Inflammatory macrophage treated with lipopolysaccharide for 1 hour (primary cell): ENCODE measurements around the gene BAG5.
"Not testable (repeated sequence)": the region's sequence is repeated elsewhere in the genome, so short reads cannot be mapped to it uniquely, and the experiment has no call there.

Source experiments
- DNase-seq, 2 donors: peaks; one replicate each; pipeline ENCODE4 v3.0.0-alpha.2; 2020 to 2022

The BAG5 gene

DNA sequence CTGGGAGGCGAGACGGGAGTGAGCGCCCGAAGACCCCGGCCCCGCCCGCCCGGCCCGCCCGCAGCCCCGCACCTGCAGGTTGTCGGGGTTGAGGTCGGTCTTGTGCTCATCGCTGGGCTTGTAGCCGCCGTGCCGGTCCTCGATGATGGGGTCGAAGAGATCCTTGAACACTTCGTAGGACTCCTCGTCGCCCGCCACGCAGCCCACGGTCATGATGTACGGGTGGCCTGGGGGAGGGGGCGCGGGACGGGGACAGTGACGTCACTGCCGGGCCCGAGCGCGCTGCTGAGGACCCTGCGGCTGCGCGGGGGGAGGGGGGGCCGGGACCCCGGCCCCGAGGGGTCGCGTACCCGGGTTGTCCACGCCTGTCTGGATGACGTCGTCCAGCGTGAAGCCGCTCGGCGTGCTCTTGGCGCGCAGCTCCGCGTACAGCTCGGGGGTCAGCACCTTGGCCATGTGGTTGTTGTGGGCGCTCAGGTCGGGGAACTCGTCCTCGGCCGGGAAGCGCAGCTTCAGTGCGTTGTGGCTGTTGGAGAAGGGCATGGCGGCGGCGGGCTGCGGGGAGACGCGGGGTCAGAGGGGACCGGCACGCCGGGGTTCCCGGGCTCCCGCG lies 40.4 kb downstream of the BAG5 start:
- no peak for DNase-seq

DNA sequence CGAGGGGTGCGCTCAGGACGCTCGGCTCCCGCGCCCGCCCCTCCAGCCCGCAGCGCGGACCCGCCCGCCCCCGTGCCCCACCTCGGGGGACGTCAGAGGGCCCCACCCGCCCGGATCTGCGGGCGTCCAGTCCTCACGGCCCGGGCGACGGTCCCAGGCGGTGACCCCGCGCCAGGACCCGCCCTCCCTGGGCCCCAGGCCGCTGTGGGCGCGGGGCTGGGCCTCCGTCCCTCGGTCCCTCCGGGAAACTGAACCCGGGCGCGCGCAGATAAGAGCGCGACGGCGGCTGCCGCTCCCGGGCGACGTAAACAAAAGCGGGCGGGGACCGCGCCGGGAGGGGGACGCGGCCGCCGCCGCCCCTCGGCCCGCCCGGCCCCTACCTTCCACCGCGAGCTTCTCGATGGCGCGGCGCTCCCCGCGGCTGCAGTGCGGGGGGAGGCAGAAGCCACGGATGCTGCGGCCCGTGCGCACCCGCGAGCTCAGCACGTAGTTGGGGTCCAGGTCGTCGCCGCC lies 41.0 kb downstream of the BAG5 start:
- no peak for DNase-seq

DNA sequence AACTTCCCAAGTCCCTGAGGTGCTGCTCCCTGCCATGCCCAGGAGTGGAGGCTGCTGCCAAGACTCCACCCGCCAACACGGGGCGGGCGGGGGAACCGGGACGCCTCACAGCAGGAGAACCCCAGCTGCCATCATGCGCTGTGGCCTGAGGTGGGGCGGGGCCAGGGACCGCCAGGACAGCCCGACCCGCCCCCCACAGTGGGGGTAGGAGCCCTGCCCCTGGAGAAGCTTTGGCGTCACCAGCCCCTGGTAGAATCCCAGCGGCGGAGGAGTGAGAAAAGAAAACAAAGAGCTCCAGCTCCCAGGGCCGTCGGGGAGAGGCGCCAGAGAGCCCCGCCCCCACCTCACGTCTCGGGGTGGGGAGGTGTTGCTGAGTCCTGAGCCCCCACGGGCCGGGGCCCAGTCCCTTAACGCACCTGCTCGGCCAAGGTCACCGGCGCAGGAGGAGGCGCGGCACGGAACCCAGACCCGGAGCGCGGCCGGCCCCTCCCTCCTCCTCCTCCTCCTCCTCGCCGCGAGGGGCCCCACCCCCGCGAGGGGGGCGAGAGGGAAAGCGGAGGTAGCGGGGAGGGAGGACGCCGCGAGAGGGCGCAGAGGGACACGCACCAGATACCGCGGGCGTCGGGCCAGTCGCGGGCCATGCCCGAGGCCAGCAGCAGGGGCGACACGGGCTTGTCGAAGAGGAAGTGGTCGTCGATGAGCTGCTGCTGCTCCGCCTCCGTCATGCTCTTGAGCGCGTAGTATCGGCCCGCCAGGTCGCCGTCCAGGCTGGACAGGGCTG lies 41.6 kb downstream of the BAG5 start:
- peak; percentile 64 to 93 for DNase-seq

DNA sequence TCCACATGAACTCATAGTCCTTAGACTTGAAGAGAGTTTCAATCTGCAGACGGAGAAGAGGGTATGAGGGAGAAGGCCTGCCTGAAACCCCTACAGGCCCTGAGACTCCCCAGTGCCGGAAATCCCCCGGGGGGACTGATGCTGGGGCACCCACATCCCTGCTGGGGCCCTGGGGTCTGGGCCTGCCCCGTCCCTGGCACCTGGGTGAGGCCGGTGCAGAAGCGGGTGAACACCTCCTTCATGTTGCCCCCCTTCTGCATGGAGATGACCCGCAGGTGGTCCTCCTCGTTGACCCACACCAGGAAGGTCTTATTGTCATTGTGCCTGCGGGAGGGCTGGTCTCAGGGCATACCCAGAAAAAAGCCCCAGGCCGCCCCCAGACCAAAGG lies 42.2 kb downstream of the BAG5 start:
- no peak for DNase-seq

DNA sequence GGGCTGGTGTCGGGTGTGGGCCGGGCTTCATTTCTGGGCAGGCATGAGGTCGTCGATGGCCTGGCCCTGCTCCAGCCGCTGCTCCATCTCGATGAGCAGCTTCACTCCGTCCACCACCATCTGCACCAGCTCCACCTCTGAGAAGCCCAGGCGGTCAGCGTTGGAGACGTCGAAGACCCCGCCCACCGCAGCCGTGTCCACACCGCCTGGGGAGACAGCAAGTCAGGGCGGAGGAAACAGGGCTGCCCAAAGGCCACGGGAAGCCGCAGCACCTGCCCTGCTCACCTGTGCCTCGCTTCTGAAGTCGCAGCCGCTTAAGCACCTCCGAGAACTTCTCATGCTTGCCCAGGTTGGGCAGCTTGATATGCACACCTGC lies 42.6 kb downstream of the BAG5 start:
- DNase-seq: no peak

DNA sequence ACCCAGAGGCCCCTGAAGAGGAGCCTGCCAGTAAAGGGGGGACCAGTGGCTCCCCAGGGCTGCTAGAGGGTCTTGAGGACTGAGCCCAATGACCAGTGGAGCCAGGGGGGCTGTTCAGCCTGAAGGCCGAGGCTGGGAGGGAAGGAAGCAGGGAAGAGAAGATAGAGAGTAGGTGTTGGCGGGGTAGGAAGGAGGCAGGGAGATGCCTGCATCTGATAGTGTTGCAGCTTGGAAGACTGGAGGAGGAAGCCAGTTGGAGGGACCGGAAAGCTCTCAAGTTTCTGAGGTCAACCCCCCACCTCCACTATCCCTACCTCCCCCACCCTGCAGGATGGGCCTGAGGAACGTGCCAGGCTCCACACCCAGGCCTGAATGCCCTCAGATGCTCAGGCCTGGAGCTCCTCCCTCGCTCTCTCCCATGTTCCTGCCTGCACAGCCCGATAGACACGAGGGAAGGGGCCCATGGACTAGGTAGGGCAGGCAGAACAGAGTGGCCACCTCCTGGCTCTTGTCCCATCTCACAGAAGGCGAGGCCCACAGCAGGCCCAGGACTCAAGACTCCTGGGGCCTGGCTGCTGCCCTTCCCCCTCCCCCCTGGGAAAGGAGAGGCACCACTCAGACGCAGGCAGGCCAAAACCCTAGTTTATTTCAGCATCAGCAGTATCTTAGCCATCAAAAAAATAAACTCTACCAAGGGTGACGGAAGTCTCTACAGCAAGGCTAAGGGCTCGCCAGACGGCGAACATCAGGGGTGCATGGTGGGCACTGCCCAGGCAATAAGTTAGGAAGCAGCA lies 43.2 kb downstream of the BAG5 start:
- DNase-seq: no peak

DNA sequence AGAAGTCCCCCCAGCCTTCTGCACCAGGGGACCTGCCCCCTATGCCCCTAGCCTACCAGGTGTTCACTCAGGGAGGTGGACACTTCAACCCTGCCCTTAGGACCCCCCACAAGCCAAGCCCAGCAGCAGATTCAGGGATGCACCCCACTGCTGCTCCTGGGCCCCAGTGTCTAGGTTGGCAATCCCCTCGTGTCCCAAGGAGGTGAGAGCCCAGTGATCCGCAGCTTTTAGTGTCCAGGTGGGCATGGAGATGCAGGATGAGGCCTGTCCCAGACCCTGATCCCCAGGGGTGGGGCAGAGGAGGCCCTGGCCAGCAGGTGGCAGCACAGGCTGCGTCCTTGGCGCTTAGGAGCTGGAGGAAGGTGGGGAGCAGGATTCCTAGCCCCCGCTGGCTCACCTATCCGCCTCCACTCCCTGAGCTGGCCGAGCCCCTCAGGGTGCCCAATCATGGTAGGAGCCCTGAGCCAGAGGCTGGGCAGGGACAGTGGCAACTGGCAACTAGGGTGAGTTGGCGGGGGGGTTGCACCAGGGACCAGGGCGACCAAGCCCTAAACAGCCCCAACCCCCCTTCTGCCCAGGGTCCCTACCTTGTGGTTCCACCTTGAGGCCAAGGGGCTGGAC lies 43.9 kb downstream of the BAG5 start:
- DNase-seq: peak in 1 of 2 donors; percentile 60

DNA sequence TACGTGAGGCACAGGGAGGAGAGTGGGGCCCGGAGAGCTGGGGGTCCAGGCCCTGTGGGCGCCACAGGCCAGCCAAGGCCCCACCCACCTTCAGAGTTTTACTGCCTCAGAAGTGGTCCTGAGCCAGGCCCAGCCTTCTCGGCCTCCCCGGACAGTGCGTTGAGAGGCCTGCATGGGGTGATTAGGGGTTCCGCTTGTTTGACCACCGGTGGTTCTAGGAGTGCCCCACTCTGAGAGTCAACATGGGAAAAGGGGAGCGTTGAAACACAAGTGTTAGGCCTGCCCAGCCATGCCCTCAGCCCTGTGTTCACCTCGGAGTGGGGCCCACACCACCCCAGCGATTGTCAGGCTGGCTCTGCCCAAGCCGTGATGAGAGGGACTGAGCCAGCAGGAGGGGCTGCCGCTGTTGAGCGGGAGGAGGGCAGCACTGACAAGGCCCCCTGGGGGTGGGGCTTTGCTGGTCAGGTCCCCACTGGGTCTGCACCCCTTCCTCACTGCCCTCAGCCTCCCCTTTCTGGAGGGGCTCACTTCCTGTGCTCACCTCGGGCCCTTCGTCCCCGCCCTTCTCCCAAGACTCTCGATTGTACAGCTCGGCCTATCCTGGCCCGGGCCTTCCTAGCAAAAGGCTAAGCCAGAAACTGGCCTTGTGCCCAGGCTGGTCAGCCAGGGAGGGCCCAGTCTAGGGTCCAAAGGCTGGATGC lies 44.6 kb downstream of the BAG5 start:
- no peak for DNase-seq

DNA sequence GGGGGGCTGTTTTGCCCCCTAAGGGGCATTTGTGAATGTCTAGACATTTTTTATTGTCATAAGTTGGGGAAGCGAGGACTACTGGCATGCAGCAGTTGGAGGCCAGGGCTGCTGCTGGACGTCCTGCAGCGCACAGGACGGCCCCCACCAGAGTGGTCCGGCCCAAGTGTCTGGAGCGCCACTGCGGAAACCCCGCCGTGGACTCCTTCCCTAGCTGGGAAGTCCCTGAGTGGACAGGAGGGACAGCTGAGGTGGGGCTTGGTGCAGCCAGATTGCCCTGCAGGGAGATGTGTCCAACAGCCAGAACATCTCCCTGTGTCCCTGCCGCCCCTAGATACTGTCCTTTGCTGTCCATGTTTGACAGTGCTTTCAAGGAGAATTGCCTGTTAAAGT lies 45.3 kb downstream of the BAG5 start:
- DNase-seq: no peak

DNA sequence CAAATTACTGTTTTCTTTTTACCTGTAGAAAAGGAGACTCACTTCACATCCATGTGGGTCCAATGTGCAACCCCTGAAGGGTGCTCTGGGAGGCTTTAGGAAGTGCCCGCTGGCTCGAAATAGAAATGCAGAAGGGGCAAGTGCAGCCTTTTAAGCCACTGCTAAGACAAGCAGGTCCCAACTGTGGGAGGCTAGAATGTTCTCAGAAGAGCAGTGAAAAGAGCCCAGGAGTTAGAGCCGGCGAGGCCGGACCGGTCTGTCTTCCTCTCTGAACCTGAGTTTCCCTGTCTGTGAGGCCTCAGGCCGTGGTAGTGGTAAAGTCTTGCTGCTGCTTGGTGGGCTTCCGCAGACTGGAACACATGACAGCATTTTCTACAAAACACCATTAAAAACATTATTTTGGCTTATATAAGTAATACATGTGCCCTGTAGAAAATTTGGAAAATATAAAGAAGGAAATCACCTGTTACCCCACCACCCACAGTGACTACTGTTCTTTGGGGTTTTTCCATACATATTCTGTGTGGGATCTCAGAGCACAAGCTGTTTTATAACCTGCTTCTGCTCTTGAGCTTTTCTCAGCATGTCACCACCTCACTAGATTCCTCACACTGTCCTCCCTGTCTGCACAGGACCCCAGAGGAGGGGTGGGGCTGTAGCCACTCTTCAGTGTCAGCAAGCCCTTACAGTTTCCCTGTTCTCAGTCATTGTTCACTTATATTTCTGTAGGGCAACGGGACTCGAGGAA lies 45.9 kb downstream of the BAG5 start:
- DNase-seq: peak in 1 of 2 donors; percentile 44

DNA sequence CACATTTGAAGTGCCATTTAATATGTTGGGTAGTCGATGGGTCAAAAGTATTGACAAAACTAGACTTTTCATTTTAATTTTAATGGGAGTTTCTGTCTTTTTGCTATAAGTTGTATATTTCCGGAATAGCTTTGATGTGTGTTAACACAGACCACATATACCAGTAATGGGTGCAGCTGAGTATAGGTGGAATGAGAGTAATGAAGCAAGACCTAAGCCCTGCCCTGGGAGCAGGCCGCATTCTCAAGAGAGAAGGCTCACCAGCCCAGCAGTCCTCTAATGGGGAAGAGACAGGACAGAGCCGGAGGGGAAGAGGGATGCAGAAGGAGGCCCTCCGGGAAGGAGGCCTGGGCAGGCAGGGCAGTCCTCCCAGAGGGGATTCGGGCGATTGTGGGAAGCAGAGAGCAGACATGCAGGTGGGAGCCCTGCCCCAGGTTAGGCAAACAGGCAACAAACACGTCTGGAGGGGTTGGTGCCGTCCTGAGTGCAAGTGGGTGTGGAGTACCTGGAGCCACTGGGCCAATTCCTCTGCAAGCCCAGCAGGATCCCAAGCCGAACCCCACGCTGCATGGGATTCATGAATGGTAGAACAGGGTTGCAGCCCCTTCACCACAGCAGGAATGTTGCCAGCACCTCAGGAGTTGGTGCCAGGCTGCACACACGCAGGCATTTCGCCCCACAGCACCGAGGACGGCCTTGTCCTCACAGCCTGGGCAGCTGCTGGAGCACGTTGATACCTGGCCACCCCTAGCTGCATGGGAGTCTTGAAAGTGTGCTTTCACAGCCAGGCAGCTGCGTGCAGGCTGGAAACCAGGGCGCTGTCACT lies 47.6 kb downstream of the BAG5 start:
- no peak for DNase-seq

DNA sequence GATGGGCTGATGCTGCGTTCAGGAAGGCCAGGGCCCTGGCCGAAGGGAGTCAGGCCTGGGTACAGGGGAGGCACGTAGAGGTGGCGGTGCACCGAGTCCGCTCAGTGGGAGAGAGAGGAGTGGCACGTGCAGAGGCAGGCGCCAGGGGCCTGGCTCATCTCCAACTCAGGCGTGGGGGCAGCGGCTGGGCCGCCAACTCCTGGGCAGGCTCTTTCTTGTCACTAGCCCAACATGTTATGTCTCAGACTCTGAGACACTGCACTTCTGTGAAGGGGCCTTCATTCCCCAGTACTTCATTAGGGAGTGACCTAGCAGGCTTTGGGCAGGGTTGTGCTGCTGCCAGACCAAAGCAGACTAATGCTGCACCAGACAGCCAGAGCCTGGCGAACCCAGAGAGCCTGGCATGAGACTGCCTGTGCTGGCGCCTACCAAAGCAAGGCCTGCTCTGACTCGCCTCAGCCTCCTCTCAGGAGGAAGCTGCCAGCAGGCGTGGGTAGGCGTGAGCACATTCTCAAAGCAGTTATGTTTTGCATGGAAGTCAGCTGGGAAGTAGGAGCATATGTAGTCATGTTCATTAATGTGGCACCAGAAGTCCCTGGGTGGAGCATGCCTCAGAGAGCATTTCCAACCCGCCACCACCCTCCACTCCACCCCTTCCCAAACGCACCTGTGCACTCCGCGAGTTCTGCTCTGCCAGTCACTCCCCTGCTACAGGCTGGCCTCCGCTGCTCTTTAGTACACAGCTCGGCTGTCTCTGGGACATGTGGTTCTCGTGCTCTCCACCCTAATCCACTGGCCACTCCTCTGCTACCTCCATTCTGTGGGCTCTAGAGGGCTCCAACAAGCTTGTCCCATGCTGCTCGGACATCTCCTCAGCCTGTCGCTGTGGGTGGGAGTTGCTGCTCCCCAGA lies 49.5 kb downstream of the BAG5 start:
- DNase-seq: peak; percentile 47 to 84

DNA sequence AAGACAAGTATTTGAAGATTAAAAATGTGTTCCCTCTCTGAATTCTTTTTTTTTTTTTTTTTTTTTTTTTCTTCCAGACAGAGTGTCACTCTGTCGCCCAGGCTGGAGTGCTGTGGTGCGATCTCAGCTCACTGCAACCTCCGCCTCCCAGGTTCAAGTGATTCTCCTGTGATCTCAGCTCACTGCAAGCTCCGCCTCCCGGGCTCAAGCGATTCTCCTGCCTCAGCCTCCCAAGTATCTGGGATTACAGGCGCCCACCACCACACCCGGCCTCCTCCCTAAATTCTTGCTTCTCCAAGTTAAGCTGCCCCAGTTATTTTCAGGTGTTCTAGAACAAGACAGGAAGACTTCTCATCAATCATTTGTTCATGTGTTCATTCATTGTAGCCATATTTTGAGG lies 50.3 kb downstream of the BAG5 start:
- DNase-seq: not testable (repeated sequence)

DNA sequence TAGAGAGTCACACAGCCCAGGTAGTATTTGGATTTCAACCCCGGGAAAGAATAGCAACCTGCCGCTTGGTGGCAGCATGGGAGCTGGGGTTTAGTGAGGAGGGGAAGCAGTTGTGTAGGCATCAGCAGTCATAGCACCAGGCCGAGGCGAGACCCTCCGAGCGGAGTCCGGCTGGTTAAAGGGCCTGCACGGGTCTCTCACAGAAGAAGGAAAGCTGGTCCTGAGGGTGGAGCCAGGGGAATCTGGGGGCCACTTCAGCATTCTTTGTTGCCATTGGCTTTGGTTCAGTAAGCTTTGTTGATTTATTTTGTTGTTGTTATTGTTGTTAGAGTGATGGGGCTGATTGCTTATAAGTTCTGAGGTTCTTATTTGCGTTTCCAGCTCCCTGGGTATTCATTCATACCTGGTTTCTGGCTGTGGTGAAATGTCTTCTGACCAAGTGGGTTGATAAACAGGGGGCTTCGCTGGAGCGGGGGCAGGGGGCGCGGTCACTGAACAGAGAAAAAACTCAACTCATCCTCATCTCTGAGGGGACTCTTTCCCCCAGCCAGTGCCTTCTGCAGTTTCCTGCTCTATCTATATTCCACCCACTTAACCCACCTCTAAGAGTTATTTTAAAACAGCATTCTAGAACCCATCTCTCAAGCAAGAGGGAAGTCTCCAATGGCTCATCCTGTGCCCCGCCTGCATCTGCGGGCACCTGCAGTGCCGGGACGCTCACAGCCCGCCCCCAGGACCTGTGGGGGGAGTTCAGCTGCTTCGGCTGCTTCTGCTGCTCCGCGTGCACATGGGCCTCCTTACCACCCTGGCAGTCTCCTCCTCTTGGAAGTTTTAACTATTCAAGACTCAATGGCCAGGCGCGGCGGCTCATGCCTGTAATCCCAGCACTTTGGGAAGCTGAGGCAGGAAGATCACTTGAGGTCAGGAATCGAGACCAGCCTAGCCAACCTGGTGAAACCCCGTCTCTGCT lies 51.4 kb downstream of the BAG5 start:
- no peak for DNase-seq

DNA sequence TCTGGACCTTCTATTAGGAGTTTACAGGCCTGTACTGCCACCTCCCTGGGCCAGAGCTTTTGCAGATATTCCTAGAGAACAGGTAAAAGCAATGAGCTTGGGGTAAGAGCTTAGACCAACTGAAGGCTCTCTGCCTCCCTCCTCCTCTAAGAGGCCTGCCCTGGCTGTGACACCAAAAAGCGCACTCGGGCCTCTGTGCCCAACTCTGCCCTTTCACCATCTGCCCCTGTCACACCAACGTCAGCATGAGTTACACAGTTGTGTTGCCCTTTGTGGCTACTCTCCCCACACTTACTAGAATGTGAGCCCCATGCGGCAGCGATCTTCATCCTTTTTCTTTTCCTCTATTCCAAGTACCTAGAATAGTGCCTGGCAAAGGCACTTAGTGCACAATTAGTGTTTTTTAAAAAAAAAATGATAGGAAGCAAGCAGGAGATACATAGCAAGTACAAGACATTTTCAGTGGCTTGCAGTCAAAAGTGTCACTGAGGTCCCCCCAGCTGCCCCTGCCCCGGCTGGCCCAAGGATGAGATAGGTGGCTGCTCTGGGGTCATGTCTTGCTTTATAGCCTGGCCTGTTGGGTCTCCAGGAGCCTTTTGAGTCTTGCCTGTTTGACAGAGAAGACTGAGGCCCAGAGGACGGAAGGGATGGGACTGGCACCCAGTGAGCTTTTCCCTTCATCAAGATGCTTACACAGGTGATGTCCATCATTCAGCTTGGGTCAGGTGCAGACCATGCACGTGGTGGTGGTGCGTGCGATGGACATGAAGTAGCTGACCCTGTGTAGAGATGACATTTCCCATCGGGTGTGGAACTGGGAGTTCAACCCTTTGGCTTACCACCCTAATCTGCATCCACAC lies 52.4 kb downstream of the BAG5 start:
- DNase-seq: no peak

DNA sequence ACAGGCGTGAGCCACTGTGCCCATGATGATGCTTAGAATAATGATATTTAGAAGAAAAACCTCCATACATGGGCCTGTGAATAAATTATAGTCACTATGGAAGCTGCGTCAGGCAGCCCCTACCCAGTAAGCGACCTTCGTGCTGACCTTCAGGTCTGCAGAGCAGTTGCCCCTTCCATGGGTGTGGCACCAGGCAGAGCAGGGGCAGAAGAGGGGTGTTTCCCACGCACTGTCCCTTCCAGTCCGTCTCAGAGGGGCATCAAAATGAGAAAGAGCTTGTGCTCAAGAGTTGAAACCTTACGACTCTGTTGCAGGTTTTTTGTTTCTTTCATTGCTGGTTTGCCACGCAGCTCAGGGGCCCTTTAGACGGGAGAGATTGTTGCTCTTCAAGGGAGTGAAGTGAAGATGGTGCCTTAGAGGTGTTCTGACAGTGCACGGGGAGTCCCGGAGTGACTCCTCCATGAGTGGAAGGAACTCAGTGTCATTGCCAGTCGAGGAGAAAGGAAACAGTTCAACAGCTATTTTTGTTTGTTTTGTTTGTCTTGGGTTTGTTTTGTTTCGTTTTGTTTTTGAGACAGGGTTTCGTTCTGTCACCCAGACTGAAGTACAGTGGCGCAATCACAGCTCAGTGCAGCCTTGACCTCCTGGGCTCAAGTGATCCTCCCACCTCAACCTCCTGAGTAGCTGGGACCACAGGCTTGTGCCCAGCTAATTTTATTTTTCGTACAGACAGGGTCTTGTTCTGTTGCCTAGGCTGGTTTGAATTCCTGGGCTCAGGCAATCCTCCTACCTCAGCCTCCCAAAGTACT lies 53.7 kb downstream of the BAG5 start:
- DNase-seq: no peak

DNA sequence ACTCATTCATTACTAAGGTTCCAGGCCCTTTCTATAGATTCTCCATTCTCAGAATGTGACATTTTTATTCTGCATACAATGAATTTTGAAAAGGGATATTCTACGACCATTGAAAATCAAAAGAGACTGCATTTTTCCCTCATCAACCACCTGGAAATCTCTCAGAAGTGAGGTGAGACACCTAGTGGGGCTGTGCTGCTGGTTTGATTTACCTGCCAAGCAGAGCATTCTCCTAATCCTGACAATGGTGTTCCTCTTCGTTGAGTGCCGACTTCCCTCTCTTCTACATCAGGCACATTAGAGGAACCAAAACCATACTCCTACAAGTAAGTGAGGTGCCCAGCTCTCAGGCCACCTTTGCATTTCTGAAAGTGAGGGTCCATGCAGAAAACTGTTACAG lies 54.7 kb downstream of the BAG5 start:
- no peak for DNase-seq
